HL-60 (cell line): ENCODE data around the gene CLASP2.

Experiments
- GABPA ChIP-seq: IDR thresholded peaks from 2 replicates; pipeline ENCODE4 v1.6.1; 2012; ENCODE audit warnings: low read depth
- POLR2AphosphoS5 ChIP-seq: IDR thresholded peaks from 2 replicates; pipeline ENCODE4 v1.6.1; 2012; ENCODE audit warnings: low read depth
- SPI1 ChIP-seq: IDR thresholded peaks from 2 replicates; pipeline ENCODE4 v1.6.1; 2012; ENCODE audit warnings: low read depth, mild to moderate bottlenecking, borderline replicate concordance
- TF ChIP-seq, protein P1 (sequence below): IDR thresholded peaks from one replicate; pipeline ENCODE4 v1.5.1; 2011; ENCODE audit warnings: low read length, control low read depth, inconsistent platforms; ENCODE audit not compliant: insufficient read depth
- TF ChIP-seq, protein P2 (sequence below): IDR thresholded peaks from 2 replicates; pipeline ENCODE4 v1.6.1; 2012; ENCODE audit warnings: low read depth; ENCODE audit not compliant: insufficient replicate concordance

DNA sequence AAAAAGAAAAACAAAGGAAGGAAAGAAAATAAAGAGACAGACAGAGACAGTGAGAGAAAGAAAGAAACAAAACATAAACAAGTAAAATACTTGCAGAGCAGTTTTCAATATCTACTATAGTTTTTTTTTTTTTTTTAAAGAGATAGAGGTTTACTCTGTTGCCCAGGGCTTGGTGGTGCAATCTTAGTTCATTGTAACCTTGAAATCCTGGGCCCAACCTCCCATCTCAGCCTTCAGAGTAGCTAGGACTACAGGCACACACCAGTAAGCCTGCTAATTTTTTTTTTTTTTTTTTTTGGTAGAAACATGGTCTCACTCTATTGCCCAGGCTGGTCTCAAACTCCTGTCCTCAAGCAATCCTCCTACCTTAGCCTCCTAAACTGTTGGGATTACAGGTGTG is 23.1 kb downstream of the CLASP2 start:
- TF ChIP-seq, protein P1, sequence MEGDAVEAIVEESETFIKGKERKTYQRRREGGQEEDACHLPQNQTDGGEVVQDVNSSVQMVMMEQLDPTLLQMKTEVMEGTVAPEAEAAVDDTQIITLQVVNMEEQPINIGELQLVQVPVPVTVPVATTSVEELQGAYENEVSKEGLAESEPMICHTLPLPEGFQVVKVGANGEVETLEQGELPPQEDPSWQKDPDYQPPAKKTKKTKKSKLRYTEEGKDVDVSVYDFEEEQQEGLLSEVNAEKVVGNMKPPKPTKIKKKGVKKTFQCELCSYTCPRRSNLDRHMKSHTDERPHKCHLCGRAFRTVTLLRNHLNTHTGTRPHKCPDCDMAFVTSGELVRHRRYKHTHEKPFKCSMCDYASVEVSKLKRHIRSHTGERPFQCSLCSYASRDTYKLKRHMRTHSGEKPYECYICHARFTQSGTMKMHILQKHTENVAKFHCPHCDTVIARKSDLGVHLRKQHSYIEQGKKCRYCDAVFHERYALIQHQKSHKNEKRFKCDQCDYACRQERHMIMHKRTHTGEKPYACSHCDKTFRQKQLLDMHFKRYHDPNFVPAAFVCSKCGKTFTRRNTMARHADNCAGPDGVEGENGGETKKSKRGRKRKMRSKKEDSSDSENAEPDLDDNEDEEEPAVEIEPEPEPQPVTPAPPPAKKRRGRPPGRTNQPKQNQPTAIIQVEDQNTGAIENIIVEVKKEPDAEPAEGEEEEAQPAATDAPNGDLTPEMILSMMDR, result no peak
- TF ChIP-seq POLR2AphosphoS5, result no peak
- TF ChIP-seq, protein P2, sequence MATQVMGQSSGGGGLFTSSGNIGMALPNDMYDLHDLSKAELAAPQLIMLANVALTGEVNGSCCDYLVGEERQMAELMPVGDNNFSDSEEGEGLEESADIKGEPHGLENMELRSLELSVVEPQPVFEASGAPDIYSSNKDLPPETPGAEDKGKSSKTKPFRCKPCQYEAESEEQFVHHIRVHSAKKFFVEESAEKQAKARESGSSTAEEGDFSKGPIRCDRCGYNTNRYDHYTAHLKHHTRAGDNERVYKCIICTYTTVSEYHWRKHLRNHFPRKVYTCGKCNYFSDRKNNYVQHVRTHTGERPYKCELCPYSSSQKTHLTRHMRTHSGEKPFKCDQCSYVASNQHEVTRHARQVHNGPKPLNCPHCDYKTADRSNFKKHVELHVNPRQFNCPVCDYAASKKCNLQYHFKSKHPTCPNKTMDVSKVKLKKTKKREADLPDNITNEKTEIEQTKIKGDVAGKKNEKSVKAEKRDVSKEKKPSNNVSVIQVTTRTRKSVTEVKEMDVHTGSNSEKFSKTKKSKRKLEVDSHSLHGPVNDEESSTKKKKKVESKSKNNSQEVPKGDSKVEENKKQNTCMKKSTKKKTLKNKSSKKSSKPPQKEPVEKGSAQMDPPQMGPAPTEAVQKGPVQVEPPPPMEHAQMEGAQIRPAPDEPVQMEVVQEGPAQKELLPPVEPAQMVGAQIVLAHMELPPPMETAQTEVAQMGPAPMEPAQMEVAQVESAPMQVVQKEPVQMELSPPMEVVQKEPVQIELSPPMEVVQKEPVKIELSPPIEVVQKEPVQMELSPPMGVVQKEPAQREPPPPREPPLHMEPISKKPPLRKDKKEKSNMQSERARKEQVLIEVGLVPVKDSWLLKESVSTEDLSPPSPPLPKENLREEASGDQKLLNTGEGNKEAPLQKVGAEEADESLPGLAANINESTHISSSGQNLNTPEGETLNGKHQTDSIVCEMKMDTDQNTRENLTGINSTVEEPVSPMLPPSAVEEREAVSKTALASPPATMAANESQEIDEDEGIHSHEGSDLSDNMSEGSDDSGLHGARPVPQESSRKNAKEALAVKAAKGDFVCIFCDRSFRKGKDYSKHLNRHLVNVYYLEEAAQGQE, result no peak
- no peak for TF ChIP-seq SPI1
- TF ChIP-seq GABPA, result no peak
